ENCODE data around the gene RBBP4. TPM values are rescaled to one million over a fixed set of nuclear protein-coding genes. Genes with fewer than 3 reads are reported as not detected.

The RBBP4 gene
- total RNA-seq, 1 experiment from 2014 or later, result 279 TPM

DNA sequence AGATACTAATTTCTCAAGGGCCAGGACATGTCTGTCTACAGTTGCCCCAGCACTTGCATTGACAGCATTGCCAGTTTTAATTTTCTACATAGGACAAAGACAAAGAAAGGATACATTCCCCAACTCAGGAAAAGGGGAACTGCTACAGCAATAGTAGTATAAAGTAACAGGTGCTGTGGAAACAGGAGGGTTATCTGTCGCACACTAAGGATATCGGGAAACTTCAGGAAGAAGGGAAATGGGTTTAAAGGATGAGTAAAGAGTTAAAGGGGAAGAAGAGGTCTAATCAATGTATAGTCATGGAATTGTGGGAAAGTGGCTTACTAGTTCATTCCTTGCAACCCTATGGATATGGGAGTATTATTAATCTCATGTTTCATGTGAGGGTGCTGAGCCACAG, 35.4 kb downstream of the RBBP4 start:
- peaks cover 28 to 44% of the 10 kb centered on the region in 2 experiments for H3K36me3 ChIP-seq (ENCODE audit: control insufficient read depth in 1 of 2, insufficient read depth in 2 of 2, low read length in 2 of 2)

More for the DNA sequence above, 35.4 kb downstream of the RBBP4 start:
- RAD21 ChIA-PET (ENCODE audit: low non-redundant PET in 1 of 2, low total read pairs in 2 of 2, uncharacterized antibody in 2 of 2, unreplicated experiment in 2 of 2), result no interaction called here
- Histone ChIP-seq H3K4me2 (ENCODE audit: low read length) (no peak overlapping the region), H3K9me3 (ENCODE audit: control insufficient read depth in 1 of 2, insufficient read depth in 1 of 2, low read depth in 1 of 2, low read length in 2 of 2) (no peaks in the 10 kb centered on the region), H3K79me2 (ENCODE audit: insufficient read depth, low read length) (no peaks in the 10 kb centered on the region), H4K20me1 (ENCODE audit: insufficient read depth) (no peaks in the 10 kb centered on the region), H3K4me1 (ENCODE audit: control insufficient read depth in 1 of 2, insufficient read depth in 2 of 2, low read length in 2 of 2) (no peaks in the 10 kb centered on the region), H3K4me3 (replicated peaks in 1 of 2; ENCODE audit: low read depth in 1 of 2, low read length in 2 of 2) (no peak overlapping the region), H3K9ac (ENCODE audit: low read length) (no peak overlapping the region), H3K9me2 (ENCODE audit: insufficient read depth) (no peaks in the 10 kb centered on the region), H3K27ac (ENCODE audit: low read depth, low read length) (no peak overlapping the region), H2AFZ (ENCODE audit: low read depth, low read length, poor library complexity, severe bottlenecking) (no peak overlapping the region), H3K27me3 (ENCODE audit: insufficient read depth, low read length) (no peaks in the 10 kb centered on the region)
- intact Hi-C loops (cut with micrococcal nuclease), result no loop called here
- CTCF ChIA-PET, result interaction anchor here (2.0 kb wide), 1 partner anchor 87 kb away, joined by 6 read pairs; no protein-coding TSS in a partner anchor
- no TSS peak for BruUV-seq (replicated peaks)
- ATAC-seq (no peak), DNase-seq (ENCODE audit: low read depth, low spot score) (no peak)
- POLR2A ChIA-PET, result interaction anchor here (1.1 kb wide), 1 partner anchor 36 kb away, joined by 3 read pairs; the partner anchor contains the start of gene RBBP4
- TF ChIP-seq, protein P1, sequence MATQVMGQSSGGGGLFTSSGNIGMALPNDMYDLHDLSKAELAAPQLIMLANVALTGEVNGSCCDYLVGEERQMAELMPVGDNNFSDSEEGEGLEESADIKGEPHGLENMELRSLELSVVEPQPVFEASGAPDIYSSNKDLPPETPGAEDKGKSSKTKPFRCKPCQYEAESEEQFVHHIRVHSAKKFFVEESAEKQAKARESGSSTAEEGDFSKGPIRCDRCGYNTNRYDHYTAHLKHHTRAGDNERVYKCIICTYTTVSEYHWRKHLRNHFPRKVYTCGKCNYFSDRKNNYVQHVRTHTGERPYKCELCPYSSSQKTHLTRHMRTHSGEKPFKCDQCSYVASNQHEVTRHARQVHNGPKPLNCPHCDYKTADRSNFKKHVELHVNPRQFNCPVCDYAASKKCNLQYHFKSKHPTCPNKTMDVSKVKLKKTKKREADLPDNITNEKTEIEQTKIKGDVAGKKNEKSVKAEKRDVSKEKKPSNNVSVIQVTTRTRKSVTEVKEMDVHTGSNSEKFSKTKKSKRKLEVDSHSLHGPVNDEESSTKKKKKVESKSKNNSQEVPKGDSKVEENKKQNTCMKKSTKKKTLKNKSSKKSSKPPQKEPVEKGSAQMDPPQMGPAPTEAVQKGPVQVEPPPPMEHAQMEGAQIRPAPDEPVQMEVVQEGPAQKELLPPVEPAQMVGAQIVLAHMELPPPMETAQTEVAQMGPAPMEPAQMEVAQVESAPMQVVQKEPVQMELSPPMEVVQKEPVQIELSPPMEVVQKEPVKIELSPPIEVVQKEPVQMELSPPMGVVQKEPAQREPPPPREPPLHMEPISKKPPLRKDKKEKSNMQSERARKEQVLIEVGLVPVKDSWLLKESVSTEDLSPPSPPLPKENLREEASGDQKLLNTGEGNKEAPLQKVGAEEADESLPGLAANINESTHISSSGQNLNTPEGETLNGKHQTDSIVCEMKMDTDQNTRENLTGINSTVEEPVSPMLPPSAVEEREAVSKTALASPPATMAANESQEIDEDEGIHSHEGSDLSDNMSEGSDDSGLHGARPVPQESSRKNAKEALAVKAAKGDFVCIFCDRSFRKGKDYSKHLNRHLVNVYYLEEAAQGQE (IDR thresholded peaks at IDR 0.05; ENCODE audit: low read depth), result no peak
- TF ChIP-seq FOSL1 (IDR thresholded peaks at IDR 0.05; ENCODE audit: low read depth) (no peak), EZH2phosphoT487 (IDR thresholded peaks at IDR 0.05; ENCODE audit: borderline replicate concordance) (no peak), JUND (IDR thresholded peaks at IDR 0.05) (no peak), POLR2AphosphoS5 (IDR thresholded peaks at IDR 0.05; ENCODE audit: low read depth, low read length) (no peak), SRF (IDR thresholded peaks at IDR 0.05; ENCODE audit: low read depth) (no peak), RAD21 (IDR thresholded peaks at IDR 0.05; ENCODE audit: low read depth) (no peak), CEBPB (IDR thresholded peaks at IDR 0.05; ENCODE audit: low read depth) (no peak), ZNF274 (IDR thresholded peaks at IDR 0.05; ENCODE audit: low read depth, low read length) (no peak), EGR1 (IDR thresholded peaks at IDR 0.05; ENCODE audit: low read depth) (no peak), ELF1 (IDR thresholded peaks at IDR 0.05; ENCODE audit: borderline replicate concordance, low read depth) (no peak), CTCF (IDR thresholded peaks at IDR 0.05 in 2 of 3, conservative IDR thresholded peaks at IDR 0.05 in 1 of 3; ENCODE audit: borderline replicate concordance in 1 of 3, insufficient read depth in 1 of 3, low read depth in 2 of 3, low read length in 2 of 3) (no peak), EZH2 (IDR thresholded peaks at IDR 0.05) (no peak), YY1 (IDR thresholded peaks at IDR 0.05; ENCODE audit: extremely low read depth, insufficient replicate concordance, low read depth, low read length) (no peak)
- TF ChIP-seq, protein P2, sequence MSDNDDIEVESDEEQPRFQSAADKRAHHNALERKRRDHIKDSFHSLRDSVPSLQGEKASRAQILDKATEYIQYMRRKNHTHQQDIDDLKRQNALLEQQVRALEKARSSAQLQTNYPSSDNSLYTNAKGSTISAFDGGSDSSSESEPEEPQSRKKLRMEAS (IDR thresholded peaks at IDR 0.05), result no peak
- TF ChIP-seq, protein P3, sequence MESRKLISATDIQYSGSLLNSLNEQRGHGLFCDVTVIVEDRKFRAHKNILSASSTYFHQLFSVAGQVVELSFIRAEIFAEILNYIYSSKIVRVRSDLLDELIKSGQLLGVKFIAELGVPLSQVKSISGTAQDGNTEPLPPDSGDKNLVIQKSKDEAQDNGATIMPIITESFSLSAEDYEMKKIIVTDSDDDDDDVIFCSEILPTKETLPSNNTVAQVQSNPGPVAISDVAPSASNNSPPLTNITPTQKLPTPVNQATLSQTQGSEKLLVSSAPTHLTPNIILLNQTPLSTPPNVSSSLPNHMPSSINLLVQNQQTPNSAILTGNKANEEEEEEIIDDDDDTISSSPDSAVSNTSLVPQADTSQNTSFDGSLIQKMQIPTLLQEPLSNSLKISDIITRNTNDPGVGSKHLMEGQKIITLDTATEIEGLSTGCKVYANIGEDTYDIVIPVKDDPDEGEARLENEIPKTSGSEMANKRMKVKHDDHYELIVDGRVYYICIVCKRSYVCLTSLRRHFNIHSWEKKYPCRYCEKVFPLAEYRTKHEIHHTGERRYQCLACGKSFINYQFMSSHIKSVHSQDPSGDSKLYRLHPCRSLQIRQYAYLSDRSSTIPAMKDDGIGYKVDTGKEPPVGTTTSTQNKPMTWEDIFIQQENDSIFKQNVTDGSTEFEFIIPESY (IDR thresholded peaks at IDR 0.05; ENCODE audit: extremely low read depth, insufficient replicate concordance, low read length), result no peak
- TF ChIP-seq, protein P4, sequence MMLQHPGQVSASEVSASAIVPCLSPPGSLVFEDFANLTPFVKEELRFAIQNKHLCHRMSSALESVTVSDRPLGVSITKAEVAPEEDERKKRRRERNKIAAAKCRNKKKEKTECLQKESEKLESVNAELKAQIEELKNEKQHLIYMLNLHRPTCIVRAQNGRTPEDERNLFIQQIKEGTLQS (IDR thresholded peaks at IDR 0.05), result no peak

All from HCT116 (cell line).